ENCODE results near the gene SAMD10.

SAMD10 gene

GRCh38 chr20:63969838-63970713, 9.4 kb downstream of the SAMD10 start, which contains the start of gene ZNF512B:
Gene ZNF512B (minus strand): TSS chr20:63969930. CDS start chr20:63967950, 1,980 bp downstream.
- peak within 1 kb of the TSS; percentile 81 for H3K27ac ChIP-seq
- no peak for TF ChIP-seq ZFX (IDR thresholded peaks at IDR 0.05)
- no peak for TF ChIP-seq CTCF (conservative IDR thresholded peaks at IDR 0.05)

- peak overlapping the region; percentile 81 for H3K27ac ChIP-seq
- TF ChIP-seq CTCF (conservative IDR thresholded peaks at IDR 0.05) (no peak), ZFX (IDR thresholded peaks at IDR 0.05) (peak; percentile 85)
Observed at GRCh38 chr20:63968928-63969760, 10.3 kb downstream of the SAMD10 start.

GRCh38 chr20:63968136-63968927, 11.1 kb downstream of the SAMD10 start:
- TF ChIP-seq ZFX (IDR thresholded peaks at IDR 0.05) = no peak
- no peak for TF ChIP-seq CTCF (conservative IDR thresholded peaks at IDR 0.05)
- peak overlapping the region; percentile 81 for H3K27ac ChIP-seq

GRCh38 chr20:63967330-63968135, 11.9 kb downstream of the SAMD10 start:
- no peak for TF ChIP-seq ZFX (IDR thresholded peaks at IDR 0.05)
- TF ChIP-seq CTCF (conservative IDR thresholded peaks at IDR 0.05) = no peak
- no peak overlapping the region for H3K27ac ChIP-seq

- H3K27ac ChIP-seq = no peak overlapping the region
Observed at GRCh38 chr20:63966944-63967322, 12.5 kb downstream of the SAMD10 start.

More at GRCh38 chr20:63966944-63967322, 12.5 kb downstream of the SAMD10 start:
- no peak for TF ChIP-seq CTCF (conservative IDR thresholded peaks at IDR 0.05)
- TF ChIP-seq ZFX (IDR thresholded peaks at IDR 0.05) = no peak
